ENCODE measurements around the gene ARID5B. TPM values are rescaled to one million over a fixed set of nuclear protein-coding genes. Genes with fewer than 3 reads are reported as not detected.

ARID5B gene
- total and polyA plus RNA-seq, 2 donors (not counting 1 experiment from before 2014, with no cell fraction given): 22.4 to 237 TPM

DNA sequence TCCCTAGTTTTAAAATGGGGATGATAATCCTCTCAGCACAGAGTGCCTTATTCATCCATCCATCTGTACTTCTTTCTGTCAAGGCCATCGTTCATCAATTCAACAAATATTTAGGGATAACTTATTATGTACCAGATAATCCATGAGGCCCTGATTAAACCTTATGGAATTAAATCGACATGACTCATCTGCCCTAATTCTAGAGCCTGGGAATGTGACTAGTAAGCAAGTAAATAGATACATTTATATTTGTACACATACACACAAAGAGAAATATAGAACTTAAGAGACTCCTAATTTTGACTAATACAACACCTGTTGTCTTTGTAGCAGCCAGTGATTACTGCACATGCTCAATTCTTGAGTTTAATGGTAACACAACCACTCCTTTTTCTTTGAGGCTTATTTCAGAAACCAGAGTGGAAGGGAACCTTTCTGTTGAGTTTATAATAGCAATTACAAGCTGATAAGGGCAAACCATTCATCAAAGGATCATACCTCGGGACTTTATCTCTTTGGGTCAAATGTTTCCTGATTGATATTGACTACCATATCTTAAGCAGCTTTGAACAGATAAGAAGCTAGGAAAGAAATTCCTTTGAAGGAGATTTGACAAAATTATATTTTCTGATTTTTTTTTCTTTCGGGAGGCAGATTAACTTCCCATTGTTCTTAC lies 122.7 kb downstream of the ARID5B start:
- no peak overlapping the region for H2AFZ ChIP-seq (ENCODE audit: insufficient read depth, low read depth, low read length, poor library complexity, severe bottlenecking)
- Mint-ChIP-seq H3K4me1 (peaks cover 89% of the 10 kb centered on the region), H3K27ac (peak overlapping the region; percentile 93), H3K9me3 (ENCODE audit: insufficient read depth) (peaks cover 2% of the 10 kb centered on the region), H3K4me3 (no peak overlapping the region), H3K27me3 (no peaks in the 10 kb centered on the region)
- TF ChIP-seq, protein P1, sequence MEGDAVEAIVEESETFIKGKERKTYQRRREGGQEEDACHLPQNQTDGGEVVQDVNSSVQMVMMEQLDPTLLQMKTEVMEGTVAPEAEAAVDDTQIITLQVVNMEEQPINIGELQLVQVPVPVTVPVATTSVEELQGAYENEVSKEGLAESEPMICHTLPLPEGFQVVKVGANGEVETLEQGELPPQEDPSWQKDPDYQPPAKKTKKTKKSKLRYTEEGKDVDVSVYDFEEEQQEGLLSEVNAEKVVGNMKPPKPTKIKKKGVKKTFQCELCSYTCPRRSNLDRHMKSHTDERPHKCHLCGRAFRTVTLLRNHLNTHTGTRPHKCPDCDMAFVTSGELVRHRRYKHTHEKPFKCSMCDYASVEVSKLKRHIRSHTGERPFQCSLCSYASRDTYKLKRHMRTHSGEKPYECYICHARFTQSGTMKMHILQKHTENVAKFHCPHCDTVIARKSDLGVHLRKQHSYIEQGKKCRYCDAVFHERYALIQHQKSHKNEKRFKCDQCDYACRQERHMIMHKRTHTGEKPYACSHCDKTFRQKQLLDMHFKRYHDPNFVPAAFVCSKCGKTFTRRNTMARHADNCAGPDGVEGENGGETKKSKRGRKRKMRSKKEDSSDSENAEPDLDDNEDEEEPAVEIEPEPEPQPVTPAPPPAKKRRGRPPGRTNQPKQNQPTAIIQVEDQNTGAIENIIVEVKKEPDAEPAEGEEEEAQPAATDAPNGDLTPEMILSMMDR (IDR thresholded peaks at IDR 0.05): no peak
- no peak for TF ChIP-seq EZH2 (IDR thresholded peaks at IDR 0.05; ENCODE audit: borderline replicate concordance, insufficient read depth, low read depth, low read length, poor library complexity, severe bottlenecking)
- H3K36me3 ChIP-seq (replicated peaks in 1 of 2; ENCODE audit: control extremely low read depth in 1 of 2, control insufficient read depth in 1 of 2, extremely low read depth in 1 of 2, insufficient read depth in 2 of 2, low read length in 1 of 2): peaks cover 0 to 25% of the 10 kb centered on the region in 2 experiments
- ATAC-seq (ENCODE audit: low read depth) (no peak), DNase-seq (no peak)
- peak overlapping the region in 1 of 2 donors; percentile 98 for H3K27ac ChIP-seq (ENCODE audit: low read length in 2 of 2)
- ChIA-PET POLR2A (interaction anchor here (1.8 kb wide), 1 partner anchor 32 kb away, joined by 5 read pairs; no protein-coding TSS in a partner anchor), CTCF (interaction anchor here (1.4 to 12.2 kb wide), 5 partner anchors 13 to 127 kb away, joined by 3 to 131 read pairs (median 5); partner anchors contain the start of gene ARID5B)
- peak overlapping the region; percentile 22 for H3K4me2 ChIP-seq (replicated peaks; ENCODE audit: low read depth, low read length, poor library complexity, severe bottlenecking)
- H3K4me1 ChIP-seq (ENCODE audit: control insufficient read depth in 2 of 2, insufficient read depth in 2 of 2, low read length in 2 of 2): peaks cover 78 to 83% of the 10 kb centered on the region in 2 donors
- H3K79me2 ChIP-seq (ENCODE audit: control insufficient read depth, insufficient read depth, low read length): peaks cover 100% of the 10 kb centered on the region
- H3K9ac ChIP-seq (ENCODE audit: low read length): peak overlapping the region; percentile 19
- no peaks in the 10 kb centered on the region for H3K27me3 ChIP-seq (replicated peaks in 1 of 4; ENCODE audit: control extremely low read depth in 1 of 4, control insufficient read depth in 3 of 4, insufficient read depth in 4 of 4, low read length in 3 of 4)
- no peak overlapping the region for H3K4me3 ChIP-seq (ENCODE audit: control extremely low read depth in 1 of 5, extremely low read depth in 1 of 5, insufficient read depth in 1 of 5, low read depth in 2 of 5, low read length in 4 of 5)
- no peaks in the 10 kb centered on the region for H4K20me1 ChIP-seq (ENCODE audit: control insufficient read depth, insufficient read depth, low read length, poor library complexity, severe bottlenecking)
- WGBS (ENCODE audit: insufficient coverage): no CpG with 5 or more reads among the region's 4 CpGs
- intact Hi-C loops (cut with micrococcal nuclease): no loop called here
- peaks cover 0 to 6% (median 0%) of the 10 kb centered on the region in 3 donors for H3K9me3 ChIP-seq (ENCODE audit: control extremely low read depth in 1 of 3, control insufficient read depth in 2 of 3, insufficient read depth in 1 of 3, low read length in 2 of 3)

Data from B cell (primary cell).